Measurements from ENCODE around the gene ARHGEF37.

Gene ARHGEF37

DNA sequence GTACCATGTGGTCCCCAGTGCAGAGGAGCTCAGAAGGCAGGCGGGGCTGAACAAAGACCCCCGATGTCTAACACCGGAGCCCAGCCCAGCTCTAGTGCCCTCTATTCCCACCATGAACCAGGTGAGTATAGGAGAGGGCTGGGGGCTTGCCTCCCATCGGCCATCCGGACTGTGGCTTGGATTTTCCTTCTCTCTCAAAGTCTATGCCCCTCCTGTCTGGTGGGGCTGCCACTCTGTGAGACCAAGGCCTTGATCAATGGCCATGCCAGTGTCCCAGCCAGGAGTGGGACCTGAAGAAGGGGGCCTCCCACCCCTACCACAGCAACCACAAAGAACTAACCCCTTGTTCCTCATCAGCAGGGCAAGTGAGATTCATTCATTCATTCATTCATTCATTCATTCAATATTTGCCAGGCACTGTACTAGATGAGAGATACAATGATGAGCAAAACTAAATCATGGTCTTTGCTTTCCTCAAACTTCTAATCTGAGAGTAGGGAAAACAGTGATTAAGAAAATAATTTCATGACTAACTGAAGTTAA lies 47.6 kb downstream of the ARHGEF37 start:
- DNase-seq: no peak

- no peak for DNase-seq
Observed at GRCh38 chr5:149629421-149629820, 48.1 kb downstream of the ARHGEF37 start.

GRCh38 chr5:149630337-149630736 lies 49.0 kb downstream of the ARHGEF37 start:
- DNase-seq: no peak

- DNase-seq: no peak
Observed at GRCh38 chr5:149631506-149631905, 50.2 kb downstream of the ARHGEF37 start.

DNA sequence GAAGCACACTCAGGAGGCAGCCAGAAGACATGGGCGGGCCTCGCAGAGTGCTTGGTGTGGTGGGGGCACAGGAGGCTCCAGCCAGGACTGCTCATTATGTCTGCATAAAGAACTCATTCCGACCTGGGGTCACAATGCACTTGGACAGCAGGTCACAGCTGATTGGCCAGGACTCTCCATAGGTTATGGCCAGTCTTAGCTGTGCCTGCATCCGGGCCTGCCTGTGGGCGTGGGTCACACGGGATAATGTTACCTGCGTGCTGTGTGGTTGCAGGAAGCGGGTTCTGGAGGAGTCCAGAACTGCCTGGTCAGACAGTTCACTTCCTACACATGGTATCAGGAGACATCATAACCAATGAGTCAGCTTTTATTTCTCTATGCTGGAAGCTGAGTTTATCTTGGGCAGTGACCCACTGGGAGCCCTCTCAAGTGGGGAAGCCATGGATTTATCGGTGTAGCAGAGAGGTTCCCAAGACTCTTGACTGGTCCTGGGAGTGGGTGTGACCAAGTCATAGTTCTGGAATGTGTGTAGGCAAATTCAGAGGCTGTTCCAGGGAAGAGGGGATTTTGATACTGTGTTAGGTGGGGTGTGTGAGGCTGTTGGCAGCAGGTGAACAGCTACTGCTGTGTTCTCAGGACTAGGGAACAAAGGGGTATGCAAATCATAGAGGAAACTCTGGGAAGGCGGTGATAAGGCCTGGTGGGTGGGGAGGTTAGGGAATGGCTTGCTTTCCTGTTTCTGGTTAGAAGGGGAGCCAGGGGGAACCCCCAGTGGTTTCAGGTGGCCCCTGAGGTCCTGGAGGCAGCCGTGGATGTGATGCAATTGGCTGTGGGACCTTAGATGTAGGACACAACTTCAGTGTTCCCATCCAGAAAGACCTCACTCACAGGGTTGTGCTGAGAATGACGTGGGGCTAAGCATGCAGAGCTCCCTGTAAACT lies 51.3 kb downstream of the ARHGEF37 start:
- DNase-seq: no peak

DNA sequence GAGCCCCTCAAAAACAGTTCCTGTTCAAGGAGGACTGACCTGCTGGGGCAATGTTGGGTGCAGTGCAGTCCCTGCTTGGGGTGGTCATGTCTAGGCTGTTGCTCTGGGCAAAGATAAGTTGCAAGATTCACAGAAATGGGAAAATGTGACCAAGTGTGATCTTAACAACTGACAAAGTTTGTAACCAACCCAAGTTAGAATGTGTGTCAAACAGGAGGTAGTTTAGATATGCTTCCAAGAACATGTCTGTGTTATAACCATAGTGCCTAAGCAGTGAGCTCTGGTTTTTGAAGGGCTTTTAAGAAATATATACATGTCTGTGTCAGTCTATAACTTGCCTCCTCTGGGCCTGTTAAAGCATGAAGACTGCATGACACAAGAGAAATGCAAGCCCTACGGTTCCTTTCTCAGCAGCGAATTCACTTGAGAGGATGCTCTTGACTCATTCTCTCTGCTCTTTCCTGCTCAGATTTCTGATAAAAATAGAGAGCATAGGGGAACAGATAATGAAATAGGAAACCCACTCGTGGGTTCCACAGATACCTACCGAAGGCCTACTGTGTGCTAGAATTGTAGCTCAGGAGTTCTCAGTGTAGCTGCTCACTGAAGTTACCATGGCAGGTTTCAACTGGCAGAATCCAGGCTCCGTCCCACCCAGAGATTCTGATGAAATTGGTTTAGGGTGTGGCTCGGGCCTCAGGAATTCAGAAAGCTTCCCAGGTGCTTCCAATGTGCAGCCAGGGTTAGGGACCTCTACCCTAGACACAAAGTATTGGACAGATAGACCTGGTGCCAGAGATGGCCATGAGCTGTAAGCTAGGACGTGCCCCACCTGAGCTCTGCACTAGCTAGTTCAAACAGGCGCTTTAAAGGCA lies 52.4 kb downstream of the ARHGEF37 start:
- no peak for DNase-seq

DNA sequence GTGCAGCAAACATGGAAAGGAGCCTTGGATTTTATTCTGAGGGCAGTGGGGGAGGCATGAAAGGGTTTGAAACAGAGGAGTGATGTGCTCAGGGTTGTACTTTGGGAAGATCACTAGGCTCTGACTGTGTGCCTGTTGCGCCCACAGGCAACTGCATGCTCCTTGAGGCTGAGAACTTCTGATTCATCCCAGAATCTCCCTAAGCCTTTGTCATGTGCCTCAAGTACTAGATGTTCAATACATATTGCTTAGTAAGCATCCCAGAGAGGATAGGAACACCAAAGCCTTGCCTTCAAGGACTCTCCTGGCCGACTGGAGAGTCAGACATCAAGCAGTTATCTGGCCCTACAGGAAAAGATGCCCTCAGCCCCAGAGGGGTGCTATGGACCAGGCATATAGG lies 54.1 kb downstream of the ARHGEF37 start:
- no peak for DNase-seq

DNA sequence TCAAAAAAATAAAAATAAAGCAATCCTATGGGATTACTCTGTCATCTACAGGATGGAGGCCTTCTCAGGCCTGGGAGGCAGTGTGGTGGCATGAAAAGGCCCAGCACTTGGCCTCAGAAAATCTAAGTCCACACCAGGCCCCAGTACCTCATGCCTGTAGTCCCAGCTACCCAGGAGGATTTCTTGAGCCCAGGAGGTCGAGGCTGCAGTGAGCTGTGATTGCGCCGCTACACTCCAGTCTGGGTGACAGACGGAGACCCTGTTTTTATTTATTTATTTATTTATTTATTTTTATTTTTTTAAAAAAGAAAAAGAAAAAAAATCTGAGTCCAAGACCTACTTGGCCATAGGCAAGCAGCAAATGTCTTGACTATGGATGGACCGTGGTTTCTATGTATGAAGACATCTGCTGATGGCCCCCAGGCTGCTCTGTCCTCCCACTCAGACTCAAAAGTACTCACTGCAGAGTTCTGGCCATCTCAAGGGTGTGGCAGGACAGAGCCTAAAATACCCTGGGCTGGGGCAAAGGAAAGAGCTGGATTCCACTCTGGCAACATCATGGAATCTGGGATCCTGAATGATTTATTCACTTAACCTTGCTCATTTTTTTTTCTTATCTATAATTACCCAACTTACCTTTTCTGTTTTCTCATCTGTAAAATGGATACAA lies 55.0 kb downstream of the ARHGEF37 start:
- no peak for DNase-seq

DNA sequence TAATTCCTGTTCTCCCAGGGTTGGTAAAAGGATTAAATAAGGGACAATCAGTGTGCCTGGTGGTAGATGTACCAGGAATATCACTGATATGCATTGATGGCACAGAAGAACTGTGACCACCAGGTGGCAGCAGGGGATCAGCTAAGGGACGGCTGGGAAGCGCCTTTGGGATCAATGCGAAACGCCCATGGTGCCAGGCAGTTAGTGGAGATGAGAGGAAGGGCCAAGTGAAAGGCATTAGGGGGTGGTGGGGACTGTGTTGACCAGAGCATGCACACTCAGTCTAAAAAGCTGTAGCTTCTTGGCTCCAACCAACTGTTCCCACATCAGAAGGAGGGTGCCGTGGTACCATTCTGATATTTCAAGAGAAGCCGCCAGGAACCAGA lies 55.6 kb downstream of the ARHGEF37 start:
- peak in 7 of 14 donors; percentile 6 to 62 (median 30) for DNase-seq

- DNase-seq: no peak
Observed at GRCh38 chr5:149638136-149638535, 56.8 kb downstream of the ARHGEF37 start.

DNA sequence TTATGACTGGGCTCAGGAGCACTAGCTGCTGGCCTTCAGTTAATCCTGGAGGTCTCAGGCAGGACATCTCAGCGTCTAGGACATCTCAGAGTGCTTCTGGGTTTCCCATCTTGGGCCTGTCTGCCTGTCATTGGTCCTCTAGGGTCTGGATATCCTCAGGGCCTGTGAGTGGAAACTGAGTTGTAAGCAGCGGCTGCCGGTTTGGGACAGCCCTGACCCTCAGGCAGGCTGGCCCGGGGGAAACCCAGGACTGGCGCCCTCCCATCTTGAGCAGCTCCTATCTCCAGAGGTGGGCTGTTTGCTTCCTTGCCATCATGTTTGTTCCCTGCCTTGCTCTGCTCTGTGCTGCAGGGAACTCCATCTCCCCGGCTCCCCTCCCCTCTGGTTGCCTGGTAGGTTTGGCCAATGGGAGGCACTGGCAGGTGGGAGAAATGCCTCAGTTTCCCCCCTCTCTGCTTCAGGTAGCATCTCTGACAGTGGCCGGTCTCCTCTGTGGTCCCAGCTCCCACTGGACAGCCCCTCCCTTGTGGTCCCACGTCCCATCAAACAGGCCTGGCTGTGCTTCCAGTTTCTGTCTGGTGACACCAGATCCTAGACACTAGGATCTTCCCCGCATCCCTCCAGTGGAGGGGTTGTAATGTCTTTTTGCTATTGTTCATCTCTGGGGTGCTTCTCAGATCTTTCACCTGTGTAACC lies 57.4 kb downstream of the ARHGEF37 start:
- DNase-seq: no peak

DNA sequence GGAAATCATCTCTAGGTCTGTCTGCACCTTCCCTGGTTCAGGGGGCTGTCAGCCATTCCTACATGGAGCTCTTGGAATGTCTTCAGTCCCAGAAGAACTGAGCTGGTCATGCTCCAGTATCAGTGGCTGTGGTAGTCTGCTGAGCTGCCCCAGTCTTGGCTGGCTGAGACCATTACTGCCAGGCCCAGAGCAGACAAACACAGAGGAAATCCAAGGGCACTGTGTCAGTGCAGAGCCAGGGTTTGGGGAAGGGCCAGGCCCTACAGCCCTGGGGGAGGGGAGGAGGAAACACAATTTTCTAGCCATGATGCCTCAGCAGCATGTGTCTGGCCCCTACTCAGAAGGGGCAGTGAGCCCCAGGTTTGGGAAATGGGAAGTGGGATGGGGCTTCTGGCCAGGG lies 58.4 kb downstream of the ARHGEF37 start:
- DNase-seq: peak in 6 of 14 donors; percentile 6 to 24 (median 17)

DNA sequence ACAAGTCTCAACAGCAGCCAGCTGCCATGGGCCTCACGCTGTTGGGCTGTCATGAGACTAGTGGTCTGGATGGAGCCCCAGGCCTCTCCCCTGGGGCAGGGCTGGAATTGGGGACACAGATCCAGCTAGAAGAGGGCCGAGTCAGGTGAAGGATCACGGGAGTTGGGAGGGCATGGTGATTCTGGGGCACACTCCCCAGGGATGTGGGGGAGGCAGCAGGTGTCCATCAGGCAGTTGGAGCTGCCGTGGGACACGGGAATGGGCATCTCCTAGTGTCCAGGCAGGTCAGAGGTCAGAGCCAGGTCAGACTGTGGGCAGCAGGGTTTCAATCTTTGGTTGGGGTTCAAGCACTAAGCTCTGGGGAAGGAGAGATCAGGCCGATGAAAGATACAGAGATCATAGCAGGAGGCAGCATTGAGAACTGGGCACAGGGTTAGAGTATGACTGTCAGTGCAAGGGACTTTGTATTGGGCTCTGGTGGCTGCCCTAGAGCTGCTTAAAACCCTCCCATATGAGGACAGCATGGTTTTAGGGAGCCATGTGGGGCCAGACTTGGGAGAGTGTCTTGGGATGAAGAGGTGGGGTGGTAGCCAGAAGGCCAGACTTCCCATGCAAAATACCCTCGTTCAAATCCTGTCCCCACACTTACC lies 59.2 kb downstream of the ARHGEF37 start:
- DNase-seq: no peak

DNA sequence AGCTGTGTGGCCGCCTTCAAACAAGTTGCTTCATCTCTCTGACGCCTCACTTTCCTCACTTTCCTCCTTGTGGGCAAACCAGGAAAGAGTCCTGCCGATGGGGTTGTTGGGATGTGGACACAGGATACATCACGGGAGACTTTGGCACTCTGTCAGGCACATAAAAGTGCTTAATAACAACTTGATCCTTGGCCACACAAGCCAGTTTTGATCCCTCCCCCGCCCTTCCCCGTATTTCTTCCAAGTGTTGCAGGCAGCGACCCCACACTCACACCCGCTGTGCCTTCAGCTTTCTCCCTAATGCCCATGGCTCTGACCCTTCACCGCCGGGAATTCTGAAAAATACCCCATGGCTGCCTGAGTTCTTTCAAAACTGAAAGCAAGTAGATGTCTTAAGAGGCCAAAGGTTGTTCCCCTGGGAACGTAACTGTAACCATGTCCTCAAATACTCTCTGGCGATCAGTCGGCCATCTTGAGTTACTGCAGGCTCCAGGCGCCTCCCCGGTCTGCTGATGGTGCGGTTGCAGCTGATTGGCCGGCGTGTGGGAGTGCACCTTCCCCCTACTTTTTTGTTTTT lies 59.8 kb downstream of the ARHGEF37 start:
- no peak for DNase-seq

DNA sequence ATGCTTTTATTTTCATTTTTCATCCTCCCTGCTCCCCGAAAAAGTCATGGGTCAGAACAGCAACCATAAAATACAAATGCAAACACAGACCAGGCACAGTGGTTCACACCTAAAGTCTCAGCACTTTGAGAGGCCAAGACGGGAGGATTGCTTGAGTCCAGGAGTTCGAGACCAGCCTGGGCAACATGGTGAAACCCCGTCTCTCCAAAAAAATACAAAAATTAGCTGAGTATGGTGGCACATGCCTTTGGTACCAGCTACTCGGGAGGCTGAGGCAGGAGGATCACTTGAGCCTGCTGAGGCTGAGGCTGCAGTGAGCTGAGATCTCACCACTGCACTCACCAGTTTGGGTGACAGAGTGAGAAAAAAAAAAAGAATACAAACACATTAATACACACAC lies 60.3 kb downstream of the ARHGEF37 start:
- DNase-seq: no peak

GRCh38 chr5:149643781-149644180 lies 62.5 kb downstream of the ARHGEF37 start:
- no peak for DNase-seq

DNA sequence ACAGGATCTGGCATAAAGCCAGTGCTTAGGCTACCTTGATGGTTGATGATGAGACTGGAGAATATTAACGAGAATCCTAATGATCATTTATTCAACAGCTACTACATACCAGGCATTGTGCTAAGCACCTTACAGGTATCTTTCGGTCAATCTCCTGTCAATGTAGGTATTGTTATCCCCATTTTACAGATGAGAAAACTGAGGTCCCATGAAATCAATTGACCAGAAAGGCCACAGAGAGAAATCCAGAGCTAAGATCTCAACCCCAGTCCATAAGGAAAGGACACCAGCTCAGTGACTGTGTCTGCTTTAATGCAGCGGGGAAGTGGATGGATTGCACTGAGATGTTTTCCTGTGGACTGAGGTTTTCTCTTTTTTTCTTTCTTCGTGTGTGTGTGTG lies 63.3 kb downstream of the ARHGEF37 start:
- no peak for DNase-seq

GRCh38 chr5:149645236-149645635 lies 63.9 kb downstream of the ARHGEF37 start:
- no peak for DNase-seq

- no peak for DNase-seq
Observed at GRCh38 chr5:149645725-149646124, 64.4 kb downstream of the ARHGEF37 start.

DNA sequence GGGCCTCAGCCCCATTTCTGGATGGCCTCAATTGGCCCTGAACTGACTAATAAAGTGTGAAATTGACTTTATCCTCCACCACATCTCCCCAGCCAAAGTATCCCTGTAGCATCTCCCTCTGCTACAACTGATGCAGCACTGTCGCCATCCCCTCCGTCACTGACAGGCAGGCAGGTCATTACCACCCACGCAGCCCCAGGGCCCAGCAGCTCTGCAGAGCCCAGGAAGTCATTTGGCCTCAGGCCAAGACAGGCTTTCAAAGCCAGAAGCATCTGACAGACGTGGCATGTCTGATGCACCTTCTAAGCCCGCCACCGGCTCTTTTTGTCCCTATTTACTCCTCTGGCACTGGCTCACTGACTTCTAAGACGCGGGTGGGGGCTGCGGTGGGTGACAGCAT lies 65.3 kb downstream of the ARHGEF37 start:
- DNase-seq: peak in 1 of 14 donors; percentile 38

DNA sequence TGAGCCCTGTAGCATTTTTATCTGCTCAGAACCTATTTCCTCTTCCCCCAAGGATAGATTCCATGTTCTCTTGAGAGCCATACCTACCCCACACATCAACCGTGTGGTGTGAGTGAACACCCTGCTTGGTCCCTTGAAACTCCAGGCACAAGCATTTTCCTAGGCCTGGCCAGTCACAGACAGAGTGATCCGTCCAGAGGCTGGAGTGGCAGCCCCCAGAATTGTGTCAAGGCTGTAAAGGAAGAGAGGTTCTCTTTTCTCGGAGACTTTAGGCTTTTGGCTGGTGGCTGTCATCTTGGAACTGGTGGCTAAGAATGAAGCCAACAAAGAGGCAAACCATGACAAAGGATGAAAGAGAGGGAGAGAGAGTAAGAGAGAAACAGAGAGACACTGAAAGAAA lies 66.0 kb downstream of the ARHGEF37 start:
- no peak for DNase-seq

Measured in C1 segment of cervical spinal cord (tissue), 14 donors.